Adrenal gland (tissue), 12 donors: ENCODE results near the gene RNF214. TPM values are rescaled to one million over a fixed set of nuclear protein-coding genes. Genes with fewer than 3 reads are reported as not detected.

Source experiments
- DNase-seq, 7 donors: peaks; one replicate each; pipeline ENCODE4 v3.0.0-alpha.2; 2019 to 2020
- H3K27ac ChIP-seq, 5 donors: fragments of 200-600 bp; sonication (generic) in 4 of 5; 1 replicate in 3 of 5; 2 replicates in 2 of 5; pipeline versions ENCODE4 v1.5.1 to v1.8.0; 2016 to 2020; ENCODE audit warnings: mild to moderate bottlenecking in 1 of 5
- H3K27me3 ChIP-seq: fragments of 200-600 bp; 2 replicates; pipeline ENCODE4 v1.8.0; 2021
- H3K36me3 ChIP-seq, 2 donors: fragments of 200-600 bp; replicated peaks in 1 of 2; 1 replicate in 1 of 2; 2 replicates in 1 of 2; pipeline versions ENCODE4 v1.5.1 to v1.8.0; 2018 to 2022
- H3K4me1 ChIP-seq, 2 donors: fragments of 200-600 bp; replicated peaks in 1 of 2; 1 replicate in 1 of 2; 2 replicates in 1 of 2; pipeline versions ENCODE4 v1.5.1 to v1.8.0; 2018 to 2021
- H3K4me3 ChIP-seq, 4 donors: fragments of 200-600 bp; sonication (generic) in 3 of 4; one replicate each; pipeline ENCODE4 v1.5.1; 2016 to 2018
- H3K9me3 ChIP-seq, 3 donors: fragments of 200-600 bp; sonication (generic) in 1 of 3; replicated peaks in 1 of 3; 1 replicate in 2 of 3; 2 replicates in 1 of 3; pipeline versions ENCODE4 v1.5.1 to v1.8.0; 2016 to 2021
- POLR2A ChIP-seq, 2 donors: fragments of 450-650 bp; IDR thresholded peaks; one replicate each; pipeline ENCODE4 v1.6.1; 2017; ENCODE audit warnings: antibody characterized with exemption in 2 of 2, mild to moderate bottlenecking in 2 of 2, moderate library complexity in 1 of 2
- WGBS, 4 donors: extraction: QIAGEN DNeasy Blood & Tissue Kit in 2 of 4; methylation state at CpG; one replicate each; pipeline versions ENCODE4 v1.1.5 to v1.1.7; 2013 to 2017; 5-methylcytosine and 5-hydroxymethylcytosine counted together
- intact Hi-C, 2 donors: fragments of 100-400 bp; cut with DNase I; formaldehyde crosslinking; loops; one replicate each; pipeline versions ENCODE4 v1.14.1 to v1.15.0; 2022 to 2023
- polyA plus RNA-seq, 3 donors: library from polyadenylated mRNA; stranded (reverse); fragments of 200-250 nt in 2 of 3; fragments of 350-450 nt in 1 of 3; fragmentation: Illumina TruSeq in 1 of 3; extraction: RNeasy Lipid Tissue Mini Kit (QIAGEN cat#74804) in 1 of 3; gene quantifications; one replicate each; pipeline ENCODE4 v1.2.3, GENCODE V29; 2013 to 2014
- total RNA-seq, 9 donors: library from RNA; depleted of rRNA in 4 of 9; stranded (reverse); fragments of >200 nt in 4 of 9; fragments of 120-200 nt in 1 of 9; fragmentation: NEBNext Ultra II Directional in 1 of 9; extraction: Animal tissue kit (Norgen Biotek cat#: 25700) in 1 of 9; gene quantifications; one replicate each; pipeline versions ENCODE4 v1.1.0 to v1.2.4, GENCODE V29; 2013 to 2023
- TF ChIP-seq, protein P1 (sequence below), 6 experiments: fragments of 450-650 bp in 4 of 6; fragments of 200-600 bp in 2 of 6; sonication (generic) in 1 of 6; IDR thresholded peaks; 1 replicate in 5 of 6; 2 replicates in 1 of 6; pipeline versions ENCODE4 v1.5.1 to v1.8.0; 2016 to 2021; ENCODE audit warnings: antibody characterized with exemption in 6 of 6, mild to moderate bottlenecking in 2 of 6, moderate library complexity in 1 of 6
- donor health status: healthy with polysubstance abuse.
- donor health status: Bipolar disorder and iron deficiency.
- donor health status: DM: yes; HTN: yes; CAD: no.
- donor health status: DM: no; HTN: no; CAD: no.
- donor health status: DM: no; HTN: no; CAD: no.
- donor health status: DM: yes; HTN: yes; CAD: no.

The RNF214 gene
- total and polyA plus RNA-seq, 12 donors: 11.3 to 33.8 (median 20.5) TPM

DNA sequence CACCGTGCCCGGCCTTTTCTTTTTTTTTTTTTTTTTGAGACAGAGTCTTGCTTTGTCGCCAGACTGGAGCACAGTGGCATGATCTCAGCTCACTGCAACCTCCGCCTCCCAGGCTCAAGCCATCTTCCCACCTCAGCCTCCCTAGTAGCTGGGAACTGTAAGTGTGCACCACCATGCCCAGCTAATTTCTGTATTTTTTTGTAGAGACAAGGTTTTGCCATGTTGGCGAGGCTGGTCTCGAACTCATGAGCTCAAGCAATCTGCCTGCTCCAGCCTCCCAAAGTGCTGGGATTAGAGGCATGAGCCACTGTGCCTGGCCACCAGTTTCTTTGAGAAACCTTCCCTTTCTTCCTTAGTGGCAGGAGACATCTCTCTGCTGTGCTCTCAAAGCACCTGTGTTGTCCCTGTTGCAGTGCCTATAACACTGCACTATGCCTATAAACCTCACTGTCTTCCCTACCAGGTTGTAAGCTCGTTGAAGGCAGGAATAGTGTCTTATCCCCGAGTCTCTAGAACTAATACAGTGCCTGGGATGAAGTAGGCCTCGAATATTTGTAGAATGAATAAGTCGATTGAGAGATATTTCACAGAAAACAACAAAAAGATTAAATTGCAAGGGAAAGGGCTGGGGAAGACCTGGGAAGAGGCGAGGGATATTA is 19.6 kb upstream of the RNF214 start:
- 90 to 94% (median 93%) methylated on average over 11 of the region's 11 CpGs for WGBS, 4 donors
- TF ChIP-seq POLR2A (IDR thresholded peaks at IDR 0.05): no peak
- TF ChIP-seq, protein P1, sequence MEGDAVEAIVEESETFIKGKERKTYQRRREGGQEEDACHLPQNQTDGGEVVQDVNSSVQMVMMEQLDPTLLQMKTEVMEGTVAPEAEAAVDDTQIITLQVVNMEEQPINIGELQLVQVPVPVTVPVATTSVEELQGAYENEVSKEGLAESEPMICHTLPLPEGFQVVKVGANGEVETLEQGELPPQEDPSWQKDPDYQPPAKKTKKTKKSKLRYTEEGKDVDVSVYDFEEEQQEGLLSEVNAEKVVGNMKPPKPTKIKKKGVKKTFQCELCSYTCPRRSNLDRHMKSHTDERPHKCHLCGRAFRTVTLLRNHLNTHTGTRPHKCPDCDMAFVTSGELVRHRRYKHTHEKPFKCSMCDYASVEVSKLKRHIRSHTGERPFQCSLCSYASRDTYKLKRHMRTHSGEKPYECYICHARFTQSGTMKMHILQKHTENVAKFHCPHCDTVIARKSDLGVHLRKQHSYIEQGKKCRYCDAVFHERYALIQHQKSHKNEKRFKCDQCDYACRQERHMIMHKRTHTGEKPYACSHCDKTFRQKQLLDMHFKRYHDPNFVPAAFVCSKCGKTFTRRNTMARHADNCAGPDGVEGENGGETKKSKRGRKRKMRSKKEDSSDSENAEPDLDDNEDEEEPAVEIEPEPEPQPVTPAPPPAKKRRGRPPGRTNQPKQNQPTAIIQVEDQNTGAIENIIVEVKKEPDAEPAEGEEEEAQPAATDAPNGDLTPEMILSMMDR (IDR thresholded peaks at IDR 0.05): no peak
- peak in 1 of 7 donors; percentile 0 for DNase-seq
- Histone ChIP-seq H3K36me3 (peaks cover 0 to 30% of the 10 kb centered on the region in 2 donors), H3K4me1 (peaks cover 0 to 10% of the 10 kb centered on the region in 2 donors), H3K27ac (no peak overlapping the region), H3K9me3 (no peaks in the 10 kb centered on the region), H3K4me3 (no peak overlapping the region), H3K27me3 (no peaks in the 10 kb centered on the region)
- intact Hi-C loops: no loop called here

DNA sequence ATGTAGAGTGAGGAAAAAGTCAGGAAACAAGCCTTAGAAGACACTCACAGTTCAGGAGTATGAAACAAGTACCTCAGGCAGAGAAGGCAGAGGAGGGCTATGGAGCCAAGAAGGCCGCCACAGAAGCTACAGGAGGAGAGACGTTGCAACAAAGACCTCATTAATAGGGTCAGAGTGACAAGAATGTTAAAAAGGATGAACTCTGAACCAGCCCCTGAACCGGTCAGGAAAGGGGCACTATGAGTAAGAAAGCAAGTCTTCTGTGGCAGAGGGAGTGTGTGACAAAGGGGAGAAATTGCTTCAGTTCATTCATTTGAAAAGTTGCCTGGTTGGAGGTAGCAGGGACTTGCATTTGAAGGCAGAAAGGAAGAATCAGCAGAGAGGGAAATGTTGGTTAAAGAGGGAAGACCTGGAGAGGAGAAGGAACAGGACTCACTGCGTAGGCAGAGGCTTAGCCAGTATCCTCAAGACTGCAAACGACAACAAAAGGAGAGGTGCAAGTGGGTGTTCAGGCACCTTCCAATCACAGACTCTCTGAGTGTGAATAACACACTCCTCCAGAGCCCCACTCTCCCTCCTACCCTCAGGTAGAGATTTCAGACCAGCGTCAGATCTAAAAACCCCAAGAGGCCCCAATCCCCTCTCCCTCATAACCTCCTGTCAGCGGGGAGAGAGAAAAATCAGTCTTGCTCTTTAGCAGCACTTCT is 17.9 kb upstream of the RNF214 start:
- H3K9me3 ChIP-seq: no peaks in the 10 kb centered on the region
- no peaks in the 10 kb centered on the region for H3K27me3 ChIP-seq
- no peak overlapping the region for H3K4me3 ChIP-seq
- 81 to 92% (median 85%) methylated on average over 7 of the region's 7 CpGs for WGBS, 4 donors
- TF ChIP-seq, protein P1 (IDR thresholded peaks at IDR 0.05): no peak
- no peak for TF ChIP-seq POLR2A (IDR thresholded peaks at IDR 0.05)
- H3K27ac ChIP-seq: peak overlapping the region in 1 of 5 donors; percentile 65
- peaks cover 0 to 48% of the 10 kb centered on the region in 2 donors for H3K36me3 ChIP-seq
- intact Hi-C loops: no loop called here
- H3K4me1 ChIP-seq: peaks cover 0 to 23% of the 10 kb centered on the region in 2 donors
- DNase-seq: peak in 2 of 7 donors; percentile 4 to 6

DNA sequence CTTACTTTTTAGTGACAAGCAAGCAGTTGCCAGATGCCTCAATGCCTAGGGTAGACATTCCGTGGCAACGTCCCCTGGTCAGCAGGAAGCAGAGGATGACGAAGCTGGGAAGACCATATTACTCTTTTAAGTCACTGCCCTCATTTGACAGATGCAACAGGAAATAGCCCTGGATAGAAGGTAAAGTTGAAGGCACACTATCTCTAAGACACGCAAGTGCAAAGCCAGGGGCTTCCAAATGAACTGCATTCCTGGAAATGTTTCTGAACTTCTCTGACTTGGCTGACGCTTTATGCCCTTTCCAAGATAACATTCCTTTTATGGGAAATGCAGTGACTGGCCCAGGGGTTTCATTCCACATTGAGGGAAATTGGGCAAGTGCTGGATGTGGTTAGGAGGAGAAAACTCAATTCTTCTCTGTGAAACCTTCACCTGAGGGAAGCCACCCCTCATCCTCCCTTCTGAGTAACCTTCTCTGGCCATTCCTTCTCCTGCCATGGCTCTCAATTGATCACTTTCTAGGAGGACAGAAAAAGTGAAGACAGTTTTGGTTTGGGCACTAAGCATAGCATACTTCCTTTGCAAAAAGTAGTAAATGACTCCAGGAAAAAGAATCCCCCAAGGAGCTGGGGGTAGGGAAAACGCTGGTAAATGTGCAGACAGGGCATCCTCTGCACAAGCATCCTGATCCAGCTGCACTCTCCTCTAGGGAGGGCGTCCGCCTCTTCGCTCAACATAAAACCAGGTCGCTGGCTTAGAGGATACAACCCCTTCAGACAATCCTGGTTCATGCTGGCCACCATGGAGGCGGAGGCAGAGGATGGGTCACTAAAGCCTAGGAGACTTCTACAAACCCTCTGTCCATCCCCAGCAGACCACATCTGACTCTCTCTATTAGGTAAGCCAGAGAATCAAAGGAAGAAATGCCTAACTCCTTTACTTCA is 15.1 kb upstream of the RNF214 start:
- peak in 2 of 7 donors; percentile 9 to 10 for DNase-seq
- no peaks in the 10 kb centered on the region for H3K27me3 ChIP-seq
- peak overlapping the region in 3 of 5 donors; percentile 28 to 95 (median 73) for H3K27ac ChIP-seq
- no peaks in the 10 kb centered on the region for H3K9me3 ChIP-seq
- peaks cover 0 to 67% of the 10 kb centered on the region in 2 donors for H3K36me3 ChIP-seq
- no peak overlapping the region for H3K4me3 ChIP-seq
- peaks cover 0 to 38% of the 10 kb centered on the region in 2 donors for H3K4me1 ChIP-seq
- intact Hi-C loops: no loop called here
- 72 to 84% (median 76%) methylated on average over 11 of the region's 11 CpGs for WGBS, 4 donors
- no peak for TF ChIP-seq POLR2A (IDR thresholded peaks at IDR 0.05)
- TF ChIP-seq, protein P1 (IDR thresholded peaks at IDR 0.05): no peak
